A549 (cell line): ENCODE measurements around the gene SLC2A5. TPM values are rescaled to one million over a fixed set of nuclear protein-coding genes. Genes with fewer than 3 reads are reported as not detected.
A peak's percentile ranks its signal among the peaks of the same experiment; 100 is the strongest.

Source experiments
- ATAC-seq, 2 experiments: fragments of 200-7000 bp in 1 of 2; fragments of >200 bp in 1 of 2; cut with Nextera tagmentation in 1 of 2; cut with Tn5 transposase in 1 of 2; 3 replicates each; pipeline versions ENCODE4 v1.8.0 to v1.9.1; 2018 to 2020; ENCODE audit warnings: mild to moderate bottlenecking in 1 of 2, moderate library complexity in 1 of 2
- CTCF ChIA-PET: fragments of 300-600 bp; sonication (Branson Sonifier 250); formaldehyde crosslinking; extraction: SDS; loops from one replicate; lab custom pipeline; 2021; ENCODE audit warnings: antibody characterized with exemption, inconsistent platforms; lab: Yijun Ruan, JAX
- POLR2A ChIA-PET: fragments of 350-600 bp; formaldehyde crosslinking; extraction: SDS; loops from one replicate; lab custom pipeline; 2021; ENCODE audit warnings: antibody characterized with exemption, inconsistent platforms; lab: Yijun Ruan, JAX
- DNase-seq, 2 experiments: peaks; one replicate each; pipeline versions ENCODE4 v3.0.0 to v3.0.0-alpha.2; 2011 to 2016; ENCODE audit warnings: low read depth in 1 of 2, low spot score in 1 of 2
- FAIRE-seq: peaks from 2 replicates; lab custom pipeline; 2011; peaks lifted over from hg19 to GRCh38; lab: Jason Lieb, UNC
- H3K27ac ChIP-seq, 2 experiments: fragments of >200 bp; sonication (Bioruptor Twin); formaldehyde crosslinking; 3 replicates each; pipeline ENCODE4 v1.5.1; 2016 to 2017
- H3K4me1 ChIP-seq: fragments of >200 bp; sonication (Bioruptor Twin); formaldehyde crosslinking; 3 replicates; pipeline ENCODE4 v1.6.1; 2016
- H3K4me2 ChIP-seq: fragments of >200 bp; sonication (Bioruptor Twin); formaldehyde crosslinking; 3 replicates; pipeline ENCODE4 v1.6.1; 2016
- H3K4me3 ChIP-seq: fragments of >200 bp; sonication (Bioruptor Twin); formaldehyde crosslinking; 3 replicates; pipeline ENCODE4 v1.5.1; 2016
- H3K9me3 ChIP-seq: fragments of >200 bp; sonication (Bioruptor Twin); formaldehyde crosslinking; 3 replicates; pipeline ENCODE4 v1.6.1; 2016
- CBX8 ChIP-seq: fragments of 200-600 bp; sonication (generic); IDR thresholded peaks from 2 replicates; pipeline ENCODE4 v1.6.1; 2016
- CHD2 ChIP-seq: fragments of 150-350 bp; IDR thresholded peaks from 2 replicates; pipeline ENCODE4 v1.6.1; 2014; ENCODE audit warnings: low read length; ENCODE audit not compliant: partially characterized antibody
- ESRRA ChIP-seq: fragments of 150-350 bp; IDR thresholded peaks from 2 replicates; pipeline ENCODE4 v1.6.1; 2014; ENCODE audit warnings: mild to moderate bottlenecking, low read length, borderline replicate concordance
- FOSB ChIP-seq: fragments of 250-450 bp; sonication (Bioruptor Pico); IDR thresholded peaks from 2 replicates; pipeline ENCODE4 v1.5.0; 2020; ENCODE audit warnings: mild to moderate bottlenecking, moderate library complexity
- FOXS1 ChIP-seq: fragments of 250-450 bp; sonication (Bioruptor Pico); IDR thresholded peaks from 2 replicates; pipeline ENCODE4 v1.5.0; 2020; ENCODE audit warnings: mild to moderate bottlenecking, moderate library complexity
- HDAC2 ChIP-seq: fragments of 200-600 bp; sonication (generic); IDR thresholded peaks from 2 replicates; pipeline ENCODE4 v1.6.1; 2016
- MAFK ChIP-seq: fragments of 450-650 bp; IDR thresholded peaks from 2 replicates; pipeline ENCODE4 v1.6.1; 2014; ENCODE audit not compliant: partially characterized antibody
- MAZ ChIP-seq: fragments of 150-350 bp; IDR thresholded peaks from 2 replicates; pipeline ENCODE4 v1.6.1; 2014; ENCODE audit warnings: antibody characterized with exemption, low read depth, low read length, borderline replicate concordance
- MYC ChIP-seq: IDR thresholded peaks from 2 replicates; pipeline ENCODE4 v1.6.1; 2012; ENCODE audit warnings: mild to moderate bottlenecking, inconsistent platforms, low read length, improper control_type of control experiment, borderline replicate concordance
- NPAS2 ChIP-seq: fragments of 250-450 bp; sonication (Bioruptor Pico); IDR thresholded peaks from 2 replicates; pipeline ENCODE4 v1.8.0; 2022; ENCODE audit warnings: mild to moderate bottlenecking, moderate library complexity, borderline replicate concordance
- PHF8 ChIP-seq: fragments of 200-600 bp; sonication (generic); IDR thresholded peaks from 2 replicates; pipeline ENCODE4 v1.6.1; 2016; ENCODE audit warnings: low read depth, mild to moderate bottlenecking, antibody characterized with exemption, moderate library complexity, borderline replicate concordance
- POLR2A ChIP-seq: IDR thresholded peaks from 2 replicates; pipeline ENCODE4 v1.6.1; 2012; ENCODE audit warnings: mild to moderate bottlenecking, low read length
- POLR2AphosphoS2 ChIP-seq: conservative IDR thresholded peaks from 2 replicates; pipeline ENCODE4 v1.6.1; 2012; ENCODE audit warnings: low read length, improper control_type of control experiment, inconsistent platforms
- RAD21 ChIP-seq, 2 experiments: fragments of >200 bp in 1 of 2; sonication (Bioruptor Twin) in 1 of 2; formaldehyde crosslinking in 1 of 2; IDR thresholded peaks in 1 of 2; conservative IDR thresholded peaks in 1 of 2; 2 replicates in 1 of 2; 3 replicates in 1 of 2; pipeline ENCODE4 v1.6.1; 2012 to 2018; ENCODE audit warnings: inconsistent platforms in 1 of 2
- SMC3 ChIP-seq: fragments of >200 bp; sonication (Bioruptor Twin); formaldehyde crosslinking; IDR thresholded peaks from 3 replicates; pipeline ENCODE4 v1.6.1; 2018; ENCODE audit warnings: inconsistent platforms
- SREBF2 ChIP-seq: fragments of 450-650 bp; IDR thresholded peaks from 2 replicates; pipeline ENCODE4 v1.6.1; 2014; ENCODE audit warnings: mild to moderate bottlenecking, moderate library complexity
- TFCP2L1 ChIP-seq: fragments of 250-450 bp; sonication (Bioruptor Pico); IDR thresholded peaks from 2 replicates; pipeline ENCODE4 v1.5.0; 2021; ENCODE audit warnings: mild to moderate bottlenecking
- ZSCAN20 ChIP-seq: fragments of 250-450 bp; sonication (Bioruptor Pico); IDR thresholded peaks from 2 replicates; pipeline ENCODE4 v1.8.0; 2022; ENCODE audit warnings: mild to moderate bottlenecking, moderate library complexity
- WGBS: methylation state at CpG from one replicate; pipeline ENCODE4 v1.1.6; 2017; ENCODE audit errors: missing lambda C conversion rate; 5-methylcytosine and 5-hydroxymethylcytosine counted together
- polyA plus RNA-seq, 4 experiments: library from polyadenylated mRNA; depleted of rRNA in 3 of 4; stranded (reverse); fragments of >200 nt; fragmentation: RNase III in 1 of 4; extraction: RNeasy Plus Mini Kit Qiagen cat#74134 plus additional on column Dnase treatment in 1 of 4; gene quantifications; 2 replicates in 3 of 4; 3 replicates in 1 of 4; pipeline ENCODE4 v1.2.3, GENCODE V29; 2011 to 2017
- TF ChIP-seq, protein P1 (sequence below): fragments of 200-600 bp; sonication (generic); IDR thresholded peaks from 2 replicates; pipeline ENCODE4 v1.6.1; 2016; ENCODE audit warnings: antibody characterized with exemption, mild to moderate bottlenecking, moderate library complexity
- TF ChIP-seq, protein P2 (sequence below): fragments of 150-350 bp; IDR thresholded peaks from 2 replicates; pipeline ENCODE4 v1.6.1; 2014; ENCODE audit warnings: low read depth, mild to moderate bottlenecking, low read length
- TF ChIP-seq, protein P3 (sequence below): fragments of 250-450 bp; sonication (Bioruptor Pico); IDR thresholded peaks from 2 replicates; pipeline ENCODE4 v1.5.0; 2020; ENCODE audit warnings: low read depth, mild to moderate bottlenecking, moderate library complexity

Gene SLC2A5
- polyA plus RNA-seq, 2 of the 4 experiments (the other 2 are of a cell fraction) = 0.12 to 0.19 TPM

DNA sequence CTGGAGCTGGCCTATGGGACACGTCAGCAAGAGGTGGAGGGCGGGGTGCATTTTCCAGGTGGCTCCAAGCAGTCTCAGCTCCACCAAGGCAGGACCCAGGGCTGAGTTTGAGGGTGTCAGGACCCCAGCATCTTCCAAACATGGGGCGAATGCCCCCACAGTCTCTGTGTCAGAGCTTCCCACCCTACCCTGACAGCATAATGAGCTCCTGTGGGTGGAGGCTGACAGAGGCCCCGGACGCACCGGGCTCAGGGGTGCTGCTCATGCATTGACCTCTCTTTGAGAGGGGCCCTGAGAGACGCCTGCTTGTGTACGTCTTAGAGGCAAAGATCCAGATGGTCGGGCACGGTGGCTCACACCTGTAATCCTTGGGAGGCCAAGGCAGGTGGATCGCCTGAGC lies 80.4 kb downstream of the SLC2A5 start (continued):
- TF ChIP-seq, protein P1, sequence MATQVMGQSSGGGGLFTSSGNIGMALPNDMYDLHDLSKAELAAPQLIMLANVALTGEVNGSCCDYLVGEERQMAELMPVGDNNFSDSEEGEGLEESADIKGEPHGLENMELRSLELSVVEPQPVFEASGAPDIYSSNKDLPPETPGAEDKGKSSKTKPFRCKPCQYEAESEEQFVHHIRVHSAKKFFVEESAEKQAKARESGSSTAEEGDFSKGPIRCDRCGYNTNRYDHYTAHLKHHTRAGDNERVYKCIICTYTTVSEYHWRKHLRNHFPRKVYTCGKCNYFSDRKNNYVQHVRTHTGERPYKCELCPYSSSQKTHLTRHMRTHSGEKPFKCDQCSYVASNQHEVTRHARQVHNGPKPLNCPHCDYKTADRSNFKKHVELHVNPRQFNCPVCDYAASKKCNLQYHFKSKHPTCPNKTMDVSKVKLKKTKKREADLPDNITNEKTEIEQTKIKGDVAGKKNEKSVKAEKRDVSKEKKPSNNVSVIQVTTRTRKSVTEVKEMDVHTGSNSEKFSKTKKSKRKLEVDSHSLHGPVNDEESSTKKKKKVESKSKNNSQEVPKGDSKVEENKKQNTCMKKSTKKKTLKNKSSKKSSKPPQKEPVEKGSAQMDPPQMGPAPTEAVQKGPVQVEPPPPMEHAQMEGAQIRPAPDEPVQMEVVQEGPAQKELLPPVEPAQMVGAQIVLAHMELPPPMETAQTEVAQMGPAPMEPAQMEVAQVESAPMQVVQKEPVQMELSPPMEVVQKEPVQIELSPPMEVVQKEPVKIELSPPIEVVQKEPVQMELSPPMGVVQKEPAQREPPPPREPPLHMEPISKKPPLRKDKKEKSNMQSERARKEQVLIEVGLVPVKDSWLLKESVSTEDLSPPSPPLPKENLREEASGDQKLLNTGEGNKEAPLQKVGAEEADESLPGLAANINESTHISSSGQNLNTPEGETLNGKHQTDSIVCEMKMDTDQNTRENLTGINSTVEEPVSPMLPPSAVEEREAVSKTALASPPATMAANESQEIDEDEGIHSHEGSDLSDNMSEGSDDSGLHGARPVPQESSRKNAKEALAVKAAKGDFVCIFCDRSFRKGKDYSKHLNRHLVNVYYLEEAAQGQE = no peak
- TF ChIP-seq MYC = no peak
- no peak for TF ChIP-seq HDAC2
- no peak for TF ChIP-seq SMC3
- no peak for TF ChIP-seq RAD21 (conservative IDR thresholded peaks at IDR 0.05 in 1 of 2, IDR thresholded peaks at IDR 0.05 in 1 of 2)

DNA sequence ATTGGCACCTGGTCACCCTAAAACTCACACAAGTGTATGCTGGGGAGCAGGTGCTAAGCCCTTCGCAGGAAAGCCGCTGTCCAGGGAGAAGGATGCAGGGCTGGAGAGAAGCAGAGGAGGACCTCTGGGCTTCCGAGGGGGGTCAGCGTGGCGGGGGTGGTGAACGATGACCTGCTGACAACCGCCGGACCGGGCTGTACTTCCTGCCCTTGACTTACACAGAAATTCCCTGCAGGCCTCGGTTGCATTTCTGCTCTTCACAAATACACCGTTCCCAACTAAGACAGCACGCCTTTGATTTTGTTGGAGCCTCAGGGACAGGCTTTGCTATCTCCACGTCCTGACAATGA lies 80.8 kb downstream of the SLC2A5 start:
- no peak overlapping the region for H3K4me2 ChIP-seq
- FAIRE-seq (no peak), DNase-seq (no peak), ATAC-seq (no peak)
- H3K4me1 ChIP-seq = peaks cover 28% of the 10 kb centered on the region
- CTCF ChIA-PET = interaction anchor here (0.7 to 9.0 kb wide), 21 partner anchors 13 to 141 kb away, joined by 3 to 103 read pairs (median 5); partner anchors contain the start of gene SLC2A7
- H3K9me3 ChIP-seq = no peaks in the 10 kb centered on the region
- peak overlapping the region in 1 of 2 experiments; percentile 47; a peak in 1 of 6 replicates for H3K27ac ChIP-seq
- H3K4me3 ChIP-seq = no peak overlapping the region
- TF ChIP-seq, protein P2, sequence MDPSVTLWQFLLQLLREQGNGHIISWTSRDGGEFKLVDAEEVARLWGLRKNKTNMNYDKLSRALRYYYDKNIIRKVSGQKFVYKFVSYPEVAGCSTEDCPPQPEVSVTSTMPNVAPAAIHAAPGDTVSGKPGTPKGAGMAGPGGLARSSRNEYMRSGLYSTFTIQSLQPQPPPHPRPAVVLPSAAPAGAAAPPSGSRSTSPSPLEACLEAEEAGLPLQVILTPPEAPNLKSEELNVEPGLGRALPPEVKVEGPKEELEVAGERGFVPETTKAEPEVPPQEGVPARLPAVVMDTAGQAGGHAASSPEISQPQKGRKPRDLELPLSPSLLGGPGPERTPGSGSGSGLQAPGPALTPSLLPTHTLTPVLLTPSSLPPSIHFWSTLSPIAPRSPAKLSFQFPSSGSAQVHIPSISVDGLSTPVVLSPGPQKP = no peak
- TF ChIP-seq PHF8 (no peak), MAZ (no peak), HDAC2 (no peak), CHD2 (no peak), SREBF2 (no peak), ZSCAN20 (no peak), CBX8 (no peak), FOXS1 (CRISPR knock-in tag) (no peak), TFCP2L1 (CRISPR knock-in tag) (no peak), FOSB (CRISPR knock-in tag) (no peak), POLR2AphosphoS2 (no peak), POLR2A (no peak), MAFK (no peak), NPAS2 (CRISPR knock-in tag) (no peak), ESRRA (no peak)
- TF ChIP-seq, protein P3, sequence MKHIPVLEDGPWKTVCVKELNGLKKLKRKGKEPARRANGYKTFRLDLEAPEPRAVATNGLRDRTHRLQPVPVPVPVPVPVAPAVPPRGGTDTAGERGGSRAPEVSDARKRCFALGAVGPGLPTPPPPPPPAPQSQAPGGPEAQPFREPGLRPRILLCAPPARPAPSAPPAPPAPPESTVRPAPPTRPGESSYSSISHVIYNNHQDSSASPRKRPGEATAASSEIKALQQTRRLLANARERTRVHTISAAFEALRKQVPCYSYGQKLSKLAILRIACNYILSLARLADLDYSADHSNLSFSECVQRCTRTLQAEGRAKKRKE (CRISPR knock-in tag) = no peak
- POLR2A ChIA-PET = no interaction called here
- 83% methylated on average over 12 of the region's 13 CpGs for WGBS
